Activated CD8-positive, alpha-beta memory T cell treated with anti-CD3 and anti-CD28 coated beads, Interleukin-2, amount 10 ng/mL, durations not matched to agents 7 days and 5 days (primary cell): ENCODE results near the gene ZNF202. TPM values are rescaled to one million over a fixed set of nuclear protein-coding genes. Genes with fewer than 3 reads are reported as not detected.

Experiments used
- ATAC-seq: fragments of 150-1000 bp; cut with Tn5 transposase; one replicate; pipeline ENCODE4 v1.10.0; 2021; ENCODE audit warnings: moderate library complexity
- CTCF ChIA-PET: fragments of 350-600 bp; sonication (Branson Sonifier 250); formaldehyde crosslinking; loops from one replicate; lab custom pipeline; 2021; ENCODE audit warnings: antibody characterized with exemption; lab: Charles Lee
- DNase-seq: peaks from one replicate; pipeline ENCODE4 v3.0.0-alpha.2; 2020
- H3K27ac Mint-ChIP-seq: one replicate; pipeline ENCODE4 v1.8.0; 2021; ENCODE audit warnings: mild to moderate bottlenecking, mixed read lengths
- H3K27me3 Mint-ChIP-seq: one replicate; pipeline ENCODE4 v1.8.0; 2021; ENCODE audit warnings: mixed read lengths
- H3K36me3 Mint-ChIP-seq: one replicate; pipeline ENCODE4 v1.8.0; 2021; ENCODE audit warnings: mild to moderate bottlenecking, mixed read lengths
- H3K4me1 Mint-ChIP-seq: one replicate; pipeline ENCODE4 v1.8.0; 2021; ENCODE audit warnings: mixed read lengths
- H3K4me3 Mint-ChIP-seq: one replicate; pipeline ENCODE4 v1.8.0; 2021; ENCODE audit warnings: mild to moderate bottlenecking, moderate library complexity, mixed read lengths
- H3K9me3 Mint-ChIP-seq: one replicate; pipeline ENCODE4 v1.8.0; 2022; ENCODE audit warnings: low read depth, mixed read lengths
- total RNA-seq, 2 experiments: library from RNA; stranded (reverse); gene quantifications; one replicate each; pipeline ENCODE4 v1.2.3, GENCODE V29; 2021

The ZNF202 gene
- total RNA-seq, 2 experiments from 2014 or later: 12.3 to 21.1 TPM

DNA sequence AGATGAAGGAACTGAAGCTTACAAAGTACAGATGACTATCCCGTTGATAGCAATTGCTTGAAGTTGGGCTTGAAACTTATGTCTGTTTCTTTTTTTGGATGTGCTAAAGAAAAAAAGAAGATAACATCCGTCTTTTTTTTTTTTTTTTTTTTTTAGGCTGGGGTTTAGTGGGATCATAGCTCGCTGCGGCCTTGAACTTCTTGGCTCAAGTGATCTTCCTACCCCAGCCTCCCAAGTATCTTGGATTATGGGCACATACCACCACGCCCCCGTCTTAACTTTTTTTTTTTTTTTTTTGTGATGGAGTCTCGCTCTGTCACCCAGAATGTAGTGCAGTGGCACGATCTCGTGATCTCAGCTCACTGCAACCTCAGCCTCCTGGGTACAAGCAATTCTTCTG, 46.2 kb downstream of the ZNF202 start:
- ATAC-seq: no peak

DNA sequence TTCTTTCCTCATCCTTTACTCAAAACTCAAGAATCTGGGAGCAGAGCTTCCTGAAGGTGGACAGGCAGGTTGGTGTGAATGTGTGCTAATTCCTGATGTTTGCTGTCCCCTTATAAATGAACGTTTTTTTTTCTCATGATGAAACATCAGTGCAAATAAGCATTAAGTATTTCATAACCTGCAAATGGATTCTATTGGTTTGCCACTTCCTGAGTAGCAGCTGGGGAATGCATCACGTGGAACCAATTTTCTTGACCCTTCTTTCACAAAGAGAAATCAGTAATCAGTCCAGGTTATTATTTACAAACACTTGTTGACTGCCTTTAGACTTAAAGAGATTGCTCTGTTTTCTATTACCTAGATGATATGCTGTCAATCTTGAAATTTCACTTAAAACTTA, 46.9 kb downstream of the ZNF202 start:
- CTCF ChIA-PET: interaction anchor here (0.9 to 2.4 kb wide), 3 partner anchors 12 to 1099 kb away, joined by 3 to 11 read pairs (median 3); no protein-coding TSS in a partner anchor
- Mint-ChIP-seq H3K9me3 (no peaks in the 10 kb centered on the region), H3K4me1 (no peaks in the 10 kb centered on the region), H3K27ac (no peak overlapping the region), H3K27me3 (peaks cover 55% of the 10 kb centered on the region), H3K36me3 (no peaks in the 10 kb centered on the region), H3K4me3 (no peak overlapping the region)
- ATAC-seq: no peak
- DNase-seq: no peak

More for the DNA sequence above, 46.2 kb downstream of the ZNF202 start:
- H3K27ac Mint-ChIP-seq: no peak overlapping the region
- H3K4me3 Mint-ChIP-seq: no peak overlapping the region
- peaks cover 53% of the 10 kb centered on the region for H3K27me3 Mint-ChIP-seq
- no peaks in the 10 kb centered on the region for H3K36me3 Mint-ChIP-seq
- DNase-seq: no peak
- no peaks in the 10 kb centered on the region for H3K9me3 Mint-ChIP-seq
- no peaks in the 10 kb centered on the region for H3K4me1 Mint-ChIP-seq
- CTCF ChIA-PET: interaction anchor here (0.9 to 2.4 kb wide), 2 partner anchors 11 to 119 kb away, joined by 3 to 11 read pairs; no protein-coding TSS in a partner anchor

DNA sequence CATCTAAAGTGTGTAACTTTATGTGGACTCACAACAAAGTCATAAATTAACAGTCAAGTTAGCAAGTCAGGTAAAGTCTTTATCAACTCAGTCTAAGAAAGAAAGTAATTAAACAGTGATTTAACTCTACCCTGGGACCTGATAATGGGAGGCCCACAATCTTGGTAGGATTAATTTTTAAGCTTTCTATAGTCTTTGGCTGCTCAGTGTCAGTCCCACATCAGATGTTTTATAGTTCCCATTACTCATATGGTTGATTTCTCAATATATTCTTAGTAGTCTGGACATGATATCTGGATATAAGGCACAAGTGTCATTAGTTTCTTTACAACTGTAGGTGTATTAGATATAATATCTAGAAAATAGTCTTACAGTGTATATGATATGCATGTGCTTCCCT, 48.5 kb downstream of the ZNF202 start:
- CTCF ChIA-PET: interaction anchor here (1.0 to 1.1 kb wide), 3 partner anchors 15 to 18 kb away, joined by 3 read pairs; no protein-coding TSS in a partner anchor
- no peak for ATAC-seq
- Mint-ChIP-seq H3K27ac (no peak overlapping the region), H3K4me3 (no peak overlapping the region), H3K4me1 (no peaks in the 10 kb centered on the region), H3K27me3 (peaks cover 54% of the 10 kb centered on the region), H3K9me3 (no peaks in the 10 kb centered on the region), H3K36me3 (no peaks in the 10 kb centered on the region)
- DNase-seq: no peak

DNA sequence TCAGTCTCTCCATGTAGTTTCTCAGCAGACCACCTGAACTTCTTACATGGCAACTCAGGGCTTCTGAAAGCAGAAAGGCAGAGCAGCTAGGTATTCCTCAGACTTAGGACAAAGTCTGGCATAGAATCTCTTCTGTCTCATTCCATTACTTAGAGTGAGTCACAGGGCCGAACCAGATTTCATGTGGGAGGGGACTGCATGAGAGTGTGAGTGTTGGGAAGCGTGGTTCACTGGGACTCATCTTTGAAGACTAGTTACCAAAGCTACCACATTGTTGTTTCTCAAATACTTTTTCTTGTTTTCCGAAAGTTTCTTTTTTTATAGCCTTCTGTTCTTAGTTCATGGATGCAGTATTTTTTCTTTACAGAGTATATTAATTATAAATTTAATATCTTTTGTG, 51.0 kb downstream of the ZNF202 start:
- DNase-seq (no peak), ATAC-seq (no peak)
- Mint-ChIP-seq H3K36me3 (no peaks in the 10 kb centered on the region), H3K9me3 (no peaks in the 10 kb centered on the region), H3K27me3 (peaks cover 62% of the 10 kb centered on the region), H3K27ac (no peak overlapping the region), H3K4me1 (no peaks in the 10 kb centered on the region), H3K4me3 (no peak overlapping the region)
- CTCF ChIA-PET: interaction anchor here (1.4 to 1.6 kb wide), 2 partner anchors 17 to 20 kb away, joined by 4 read pairs; no protein-coding TSS in a partner anchor

- Mint-ChIP-seq H3K4me3 (no peak overlapping the region), H3K4me1 (peaks cover 2% of the 10 kb centered on the region), H3K27me3 (peaks cover 56% of the 10 kb centered on the region), H3K36me3 (no peaks in the 10 kb centered on the region), H3K27ac (no peak overlapping the region), H3K9me3 (no peaks in the 10 kb centered on the region)
- ATAC-seq: no peak
- CTCF ChIA-PET: no interaction called here
- no peak for DNase-seq
These were observed 56.9 kb downstream of the ZNF202 start for GRCh38 chr11:123684601-123685000.

- ATAC-seq (no peak), DNase-seq (no peak)
- Mint-ChIP-seq H3K27me3 (peaks cover 55% of the 10 kb centered on the region), H3K4me3 (no peak overlapping the region), H3K9me3 (no peaks in the 10 kb centered on the region), H3K27ac (no peak overlapping the region), H3K4me1 (peaks cover 2% of the 10 kb centered on the region), H3K36me3 (no peaks in the 10 kb centered on the region)
- CTCF ChIA-PET: no interaction called here
These were observed 57.9 kb downstream of the ZNF202 start for GRCh38 chr11:123683428-123684170.

- CTCF ChIA-PET: no interaction called here
- Mint-ChIP-seq H3K4me1 (peaks cover 2% of the 10 kb centered on the region), H3K36me3 (no peaks in the 10 kb centered on the region), H3K27ac (no peak overlapping the region), H3K27me3 (peaks cover 53% of the 10 kb centered on the region), H3K4me3 (no peak overlapping the region), H3K9me3 (no peaks in the 10 kb centered on the region)
- ATAC-seq: no peak
- no peak for DNase-seq
These were observed 58.6 kb downstream of the ZNF202 start for GRCh38 chr11:123682696-123683410.

DNA sequence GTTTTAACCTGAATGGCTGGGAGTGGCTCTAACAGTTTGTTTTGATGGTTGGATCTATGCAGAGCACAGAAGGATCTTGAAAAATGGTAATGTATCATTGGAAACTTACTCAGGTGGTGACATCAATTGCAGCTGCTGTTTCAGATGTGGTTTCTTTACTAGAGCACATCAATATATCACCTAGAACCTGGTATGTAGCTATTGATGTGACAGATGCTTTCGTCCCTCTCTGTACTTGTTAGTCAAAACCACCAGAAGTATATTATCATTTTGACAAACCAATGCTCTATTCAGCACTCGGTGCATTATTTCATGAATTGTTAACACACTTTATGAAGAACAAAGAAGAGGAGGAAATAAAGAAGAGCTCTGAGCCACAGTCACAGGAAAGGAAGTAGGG, 60.4 kb downstream of the ZNF202 start:
- CTCF ChIA-PET: interaction anchor here (0.8 kb wide), 1 partner anchor 31 kb away, joined by 3 read pairs; no protein-coding TSS in a partner anchor
- no peak overlapping the region for H3K4me3 Mint-ChIP-seq
- DNase-seq: no peak
- no peak overlapping the region for H3K27ac Mint-ChIP-seq
- H3K4me1 Mint-ChIP-seq: peaks cover 2% of the 10 kb centered on the region
- no peaks in the 10 kb centered on the region for H3K9me3 Mint-ChIP-seq
- ATAC-seq: no peak
- H3K27me3 Mint-ChIP-seq: peaks cover 50% of the 10 kb centered on the region
- H3K36me3 Mint-ChIP-seq: no peaks in the 10 kb centered on the region

DNA sequence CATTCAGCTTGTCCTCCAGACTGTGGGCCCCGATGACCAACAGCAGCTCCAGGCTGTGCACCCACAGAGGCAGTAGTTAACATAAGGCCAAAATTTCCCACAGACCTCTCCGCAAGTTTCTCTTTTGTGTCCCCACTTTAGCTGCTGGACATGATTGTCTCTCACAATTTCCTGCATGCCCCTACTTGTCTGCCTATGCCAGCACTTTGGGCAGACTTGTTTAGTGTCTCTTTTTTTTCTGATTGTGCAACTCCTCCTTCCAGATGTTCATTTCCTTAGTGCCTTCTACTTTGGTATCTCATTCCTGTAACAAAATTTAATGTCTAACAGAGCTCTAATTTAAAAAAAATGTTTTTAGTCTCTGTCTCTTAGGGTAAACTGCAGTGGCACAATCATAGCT, 63.2 kb downstream of the ZNF202 start:
- Mint-ChIP-seq H3K27ac (no peak overlapping the region), H3K36me3 (no peaks in the 10 kb centered on the region), H3K4me3 (no peak overlapping the region), H3K27me3 (peaks cover 38% of the 10 kb centered on the region), H3K4me1 (peaks cover 2% of the 10 kb centered on the region), H3K9me3 (no peaks in the 10 kb centered on the region)
- no peak for ATAC-seq
- DNase-seq: no peak
- CTCF ChIA-PET: interaction anchor here (1.3 to 1.4 kb wide), 2 partner anchors 29 to 38 kb away, joined by 3 to 4 read pairs; no protein-coding TSS in a partner anchor

DNA sequence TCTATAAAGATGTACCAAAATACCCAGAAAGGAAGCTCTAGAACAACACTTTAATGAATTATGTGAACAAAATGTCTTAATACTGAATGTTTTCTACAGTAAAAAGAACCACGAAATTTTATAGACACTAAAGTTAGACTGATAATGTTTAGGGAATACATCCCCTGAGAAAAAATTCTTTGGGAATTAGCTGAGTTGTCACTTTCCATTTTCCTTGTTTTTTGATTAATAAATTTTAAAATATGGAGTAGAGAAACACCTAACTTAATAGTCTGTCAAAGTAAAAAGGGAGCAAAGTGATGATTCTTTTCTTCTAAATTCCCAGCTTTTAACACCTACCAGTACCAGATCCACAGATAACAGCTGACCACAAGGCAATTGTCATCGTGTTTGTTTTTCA, 64.0 kb downstream of the ZNF202 start:
- CTCF ChIA-PET: interaction anchor here (0.5 to 1.4 kb wide), 4 partner anchors 30 to 340 kb away, joined by 3 to 4 read pairs (median 3); no protein-coding TSS in a partner anchor
- H3K4me1 Mint-ChIP-seq: peaks cover 2% of the 10 kb centered on the region
- peaks cover 32% of the 10 kb centered on the region for H3K27me3 Mint-ChIP-seq
- H3K4me3 Mint-ChIP-seq: no peak overlapping the region
- H3K27ac Mint-ChIP-seq: no peak overlapping the region
- no peak for ATAC-seq
- H3K36me3 Mint-ChIP-seq: no peaks in the 10 kb centered on the region
- H3K9me3 Mint-ChIP-seq: no peaks in the 10 kb centered on the region
- no peak for DNase-seq

GRCh38 chr11:123674297-123674696, 67.2 kb downstream of the ZNF202 start:
- ATAC-seq (no peak), DNase-seq (no peak)
- H3K4me1 Mint-ChIP-seq: no peaks in the 10 kb centered on the region
- H3K4me3 Mint-ChIP-seq: no peak overlapping the region
- CTCF ChIA-PET: no interaction called here
- H3K9me3 Mint-ChIP-seq: no peaks in the 10 kb centered on the region
- no peaks in the 10 kb centered on the region for H3K36me3 Mint-ChIP-seq
- no peak overlapping the region for H3K27ac Mint-ChIP-seq
- peaks cover 28% of the 10 kb centered on the region for H3K27me3 Mint-ChIP-seq
